ENCODE measurements around the gene VWA3B.

Gene VWA3B

GRCh38 chr2:98334439-98335078 is 247.6 kb downstream of the VWA3B start:
- no peak for DNase-seq (ENCODE audit: low read depth)

- DNase-seq (ENCODE audit: low read depth) = no peak
Observed at GRCh38 chr2:98335271-98335670, 248.3 kb downstream of the VWA3B start.

- no peak for DNase-seq (ENCODE audit: low read depth)
Observed at GRCh38 chr2:98341241-98341640, 254.3 kb downstream of the VWA3B start.

GRCh38 chr2:98343285-98343684 is 256.3 kb downstream of the VWA3B start:
- DNase-seq (ENCODE audit: low read depth) = no peak

GRCh38 chr2:98346311-98347236 is 259.6 kb downstream of the VWA3B start, which contains the start of gene CNGA3:
Gene CNGA3 (plus strand): TSS chr2:98346456. CDS start chr2:98369976, 23,520 bp downstream.
- DNase-seq (ENCODE audit: low read depth) = no peak

- no peak for DNase-seq (ENCODE audit: low read depth)
Observed at GRCh38 chr2:98347298-98348065, 260.5 kb downstream of the VWA3B start.

- no peak for DNase-seq (ENCODE audit: low read depth)
Observed at GRCh38 chr2:98348066-98348561, 261.1 kb downstream of the VWA3B start.

- no peak for DNase-seq (ENCODE audit: low read depth)
Observed at GRCh38 chr2:98350411-98350810, 263.4 kb downstream of the VWA3B start.

GRCh38 chr2:98355881-98356280 is 268.9 kb downstream of the VWA3B start:
- no peak for DNase-seq (ENCODE audit: low read depth)

- no peak for DNase-seq (ENCODE audit: low read depth)
Observed at GRCh38 chr2:98356729-98357128, 269.8 kb downstream of the VWA3B start.

GRCh38 chr2:98357849-98358248 is 270.9 kb downstream of the VWA3B start:
- no peak for DNase-seq (ENCODE audit: low read depth)

GRCh38 chr2:98359986-98360385 is 273.0 kb downstream of the VWA3B start:
- no peak for DNase-seq (ENCODE audit: low read depth)
